HUES6 (cell line): ENCODE results near the gene TRAF3IP3.

Experiments
- H3K27ac ChIP-seq: 2 replicates; pipeline ENCODE4 v1.7.0; 2013; ENCODE audit warnings: low read depth, mild to moderate bottlenecking, low read length, inconsistent platforms
- H3K27me3 ChIP-seq: 2 replicates; pipeline ENCODE4 v1.6.1; 2013; ENCODE audit warnings: low read length; ENCODE audit not compliant: control insufficient read depth, insufficient read depth
- H3K36me3 ChIP-seq: 2 replicates; pipeline ENCODE4 v1.6.1; 2013; ENCODE audit warnings: low read length; ENCODE audit not compliant: control insufficient read depth, insufficient read depth
- H3K4me1 ChIP-seq: 2 replicates; pipeline ENCODE4 v1.6.1; 2013; ENCODE audit warnings: low read length; ENCODE audit not compliant: control insufficient read depth, insufficient read depth
- H3K4me3 ChIP-seq: 2 replicates; pipeline ENCODE4 v1.5.1; 2013; ENCODE audit warnings: low read depth, low read length
- H3K9ac ChIP-seq: one replicate; pipeline ENCODE4 v1.6.1; 2013; ENCODE audit warnings: mild to moderate bottlenecking, low read length
- H3K9me3 ChIP-seq: 2 replicates; pipeline ENCODE4 v1.6.1; 2013; ENCODE audit warnings: low read depth, low read length; ENCODE audit not compliant: control insufficient read depth, insufficient read depth

Gene TRAF3IP3

DNA sequence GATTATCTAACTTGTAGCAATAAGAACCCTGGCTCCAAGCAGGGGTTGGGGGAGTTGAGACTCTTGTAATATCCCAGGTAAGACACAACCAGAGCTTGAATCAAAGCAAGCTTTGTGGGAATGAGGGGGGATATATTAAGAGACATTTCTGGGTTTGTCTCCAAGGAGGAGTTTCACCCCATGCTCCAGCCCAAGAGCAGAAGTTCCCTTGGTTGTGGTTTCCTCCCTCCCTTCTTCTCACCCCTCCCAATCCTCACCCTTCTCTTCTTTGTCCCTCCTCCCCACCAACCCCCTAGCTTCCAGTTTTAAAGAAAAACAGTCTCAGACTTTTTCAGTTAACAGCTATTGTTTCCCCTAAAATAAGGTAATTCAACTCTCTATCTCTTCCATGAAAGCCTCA lies 11.9 kb downstream of the TRAF3IP3 start:
- Histone ChIP-seq H3K4me3 (no peak overlapping the region), H3K9ac (no peak overlapping the region), H3K9me3 (peaks cover 8% of the 10 kb centered on the region; the same call in 1 of the 2 replicates)

GRCh38 chr1:209768354-209768774 lies 12.5 kb downstream of the TRAF3IP3 start:
- no peak overlapping the region for H3K9ac ChIP-seq
- no peak overlapping the region for H3K4me3 ChIP-seq
- H3K9me3 ChIP-seq = peaks cover 8% of the 10 kb centered on the region; the same call in 1 of the 2 replicates
- no peaks in the 10 kb centered on the region for H3K27me3 ChIP-seq
- no peaks in the 10 kb centered on the region for H3K36me3 ChIP-seq
- H3K4me1 ChIP-seq = 0 out of 2 replicates have a peak, but pooled peaks cover 8% of the 10 kb centered on the region
- no peak overlapping the region for H3K27ac ChIP-seq

More for the DNA sequence above, 11.9 kb downstream of the TRAF3IP3 start:
- Histone ChIP-seq H3K27ac (no peak overlapping the region), H3K27me3 (no peaks in the 10 kb centered on the region), H3K4me1 (0 out of 2 replicates have a peak, but pooled peaks cover 8% of the 10 kb centered on the region), H3K36me3 (no peaks in the 10 kb centered on the region)

DNA sequence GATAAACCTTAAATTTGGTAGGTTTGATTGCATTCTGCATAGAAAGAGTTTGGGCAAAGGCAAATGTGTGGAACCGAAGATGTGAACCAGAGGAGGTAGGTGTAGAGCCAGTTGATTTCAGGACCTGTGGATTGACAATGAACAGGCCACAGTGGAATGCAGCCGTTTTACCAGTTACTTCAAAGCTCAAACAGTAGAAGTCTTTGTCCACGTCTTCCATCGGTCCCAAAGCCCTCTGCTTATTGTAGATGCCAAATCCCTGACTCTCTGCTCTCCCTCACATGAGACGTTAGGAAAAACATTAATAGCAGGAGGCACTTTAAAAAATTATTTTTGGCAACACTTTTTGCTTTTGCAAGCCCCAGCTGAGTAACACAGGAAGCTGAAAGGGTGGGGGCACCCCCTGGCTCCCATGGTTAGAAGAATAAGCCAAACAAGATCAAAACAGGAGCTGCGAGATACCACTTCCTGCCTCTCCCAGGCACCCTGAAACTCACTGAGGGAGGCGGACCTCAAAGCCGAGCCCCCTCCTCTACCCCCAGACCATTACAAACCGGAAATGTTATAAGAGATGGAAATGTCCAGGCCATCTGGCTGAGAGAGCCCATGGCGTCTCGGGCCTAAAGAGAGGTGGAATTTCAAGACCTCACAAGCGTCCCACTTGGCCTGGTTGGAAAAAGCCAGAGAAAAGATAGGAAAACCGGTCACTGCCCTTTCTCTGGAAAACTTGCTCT lies 13.5 kb downstream of the TRAF3IP3 start:
- Histone ChIP-seq H3K27me3 (no peaks in the 10 kb centered on the region), H3K9me3 (peaks cover 8% of the 10 kb centered on the region; the same call in 1 of the 2 replicates), H3K36me3 (no peaks in the 10 kb centered on the region), H3K9ac (no peak overlapping the region), H3K4me1 (0 out of 2 replicates have a peak, but pooled peaks cover 8% of the 10 kb centered on the region), H3K27ac (no peak overlapping the region), H3K4me3 (no peak overlapping the region)

DNA sequence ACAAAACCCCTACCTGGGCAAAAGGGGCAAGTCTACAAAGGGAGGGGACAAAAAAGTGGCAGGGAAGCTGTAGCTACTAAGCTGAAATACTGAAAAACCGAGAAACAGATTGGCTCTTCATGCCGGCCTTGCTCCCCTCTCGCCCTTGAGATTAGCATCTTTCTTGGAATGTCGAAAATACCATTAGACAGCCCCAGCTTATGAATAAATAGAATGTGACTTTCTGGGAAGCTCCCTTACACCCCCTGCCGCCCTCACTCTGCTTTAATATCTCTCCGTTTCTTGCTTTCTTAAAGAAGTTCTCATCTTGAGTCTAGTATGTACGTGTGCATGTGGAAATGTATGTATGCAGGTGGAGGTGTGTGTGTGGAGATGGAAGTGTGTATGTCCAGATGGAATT lies 14.1 kb downstream of the TRAF3IP3 start:
- H3K9me3 ChIP-seq = peaks cover 8% of the 10 kb centered on the region; the same call in 1 of the 2 replicates
- H3K27me3 ChIP-seq = no peaks in the 10 kb centered on the region
- 0 out of 2 replicates have a peak, but pooled peaks cover 8% of the 10 kb centered on the region for H3K4me1 ChIP-seq
- no peak overlapping the region for H3K4me3 ChIP-seq
- no peaks in the 10 kb centered on the region for H3K36me3 ChIP-seq
- H3K9ac ChIP-seq = no peak overlapping the region
- no peak overlapping the region for H3K27ac ChIP-seq

- 0 out of 2 replicates have a peak, but pooled peaks cover 8% of the 10 kb centered on the region for H3K4me1 ChIP-seq
- H3K27ac ChIP-seq = no peak overlapping the region
- H3K4me3 ChIP-seq = no peak overlapping the region
- H3K27me3 ChIP-seq = no peaks in the 10 kb centered on the region
- no peak overlapping the region for H3K9ac ChIP-seq
- peaks cover 8% of the 10 kb centered on the region; the same call in 1 of the 2 replicates for H3K9me3 ChIP-seq
- no peaks in the 10 kb centered on the region for H3K36me3 ChIP-seq
Measured at GRCh38 chr1:209770636-209771415, 15.0 kb downstream of the TRAF3IP3 start.

DNA sequence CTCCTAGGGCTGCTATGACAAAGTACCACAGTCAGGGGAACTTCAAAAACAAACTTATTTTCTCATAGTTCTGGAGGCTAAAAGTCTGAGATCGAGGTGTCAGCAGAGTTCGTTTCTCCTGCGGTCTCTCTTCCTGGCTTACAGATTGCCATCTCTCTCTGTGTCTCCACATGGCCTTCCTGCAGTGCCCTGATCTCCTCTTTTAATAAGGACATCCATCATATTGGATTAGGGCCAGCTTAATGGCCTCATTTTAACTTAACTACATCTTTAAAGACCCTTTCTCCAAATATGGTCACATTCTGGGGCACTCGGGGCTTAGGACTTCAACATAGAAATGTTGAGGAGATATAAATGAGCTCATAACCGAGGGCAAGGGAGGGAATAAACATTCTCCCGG lies 16.3 kb downstream of the TRAF3IP3 start:
- Histone ChIP-seq H3K9ac (no peak overlapping the region), H3K36me3 (no peaks in the 10 kb centered on the region), H3K4me3 (no peak overlapping the region), H3K9me3 (peaks cover 8% of the 10 kb centered on the region; the same call in 1 of the 2 replicates), H3K27me3 (no peaks in the 10 kb centered on the region), H3K27ac (no peak overlapping the region), H3K4me1 (0 out of 2 replicates have a peak, but pooled peaks cover 8% of the 10 kb centered on the region)

GRCh38 chr1:209774592-209774991 lies 18.7 kb downstream of the TRAF3IP3 start:
- Histone ChIP-seq H3K27ac (no peak overlapping the region), H3K36me3 (no peaks in the 10 kb centered on the region), H3K9ac (no peak overlapping the region), H3K9me3 (peaks cover 8% of the 10 kb centered on the region; the same call in 1 of the 2 replicates), H3K4me3 (no peak overlapping the region), H3K27me3 (no peaks in the 10 kb centered on the region), H3K4me1 (0 out of 2 replicates have a peak, but pooled peaks cover 3% of the 10 kb centered on the region)

- Histone ChIP-seq H3K36me3 (no peaks in the 10 kb centered on the region), H3K9me3 (peaks cover 8% of the 10 kb centered on the region; the same call in 1 of the 2 replicates), H3K4me3 (no peak overlapping the region), H3K9ac (no peak overlapping the region), H3K27me3 (no peaks in the 10 kb centered on the region), H3K27ac (no peak overlapping the region), H3K4me1 (no peaks in the 10 kb centered on the region)
Measured at GRCh38 chr1:209775678-209776077, 19.8 kb downstream of the TRAF3IP3 start.

DNA sequence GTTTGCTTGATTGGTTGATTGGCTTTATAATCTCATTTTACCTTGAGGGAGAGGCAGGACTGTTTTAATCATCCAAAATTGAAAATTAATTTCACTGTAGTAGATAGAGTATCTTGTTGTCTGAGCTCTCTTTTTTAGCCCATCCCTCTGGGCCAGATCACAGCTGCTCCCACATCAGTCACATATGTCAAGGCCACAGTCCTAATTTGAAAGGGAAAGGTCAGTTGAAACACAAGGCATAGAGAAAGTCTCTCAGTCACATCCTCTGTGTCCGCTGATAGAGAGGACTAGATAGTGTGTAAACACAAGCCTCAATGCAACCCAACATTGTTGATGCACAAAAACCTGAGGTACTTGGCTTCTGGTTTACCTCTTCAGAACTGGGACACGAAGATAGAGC lies 21.7 kb downstream of the TRAF3IP3 start:
- Histone ChIP-seq H3K27me3 (no peaks in the 10 kb centered on the region), H3K4me1 (no peaks in the 10 kb centered on the region), H3K9me3 (no peaks in the 10 kb centered on the region), H3K9ac (no peak overlapping the region), H3K36me3 (0 out of 2 replicates have a peak, but pooled peaks cover 1% of the 10 kb centered on the region), H3K4me3 (no peak overlapping the region), H3K27ac (no peak overlapping the region)

DNA sequence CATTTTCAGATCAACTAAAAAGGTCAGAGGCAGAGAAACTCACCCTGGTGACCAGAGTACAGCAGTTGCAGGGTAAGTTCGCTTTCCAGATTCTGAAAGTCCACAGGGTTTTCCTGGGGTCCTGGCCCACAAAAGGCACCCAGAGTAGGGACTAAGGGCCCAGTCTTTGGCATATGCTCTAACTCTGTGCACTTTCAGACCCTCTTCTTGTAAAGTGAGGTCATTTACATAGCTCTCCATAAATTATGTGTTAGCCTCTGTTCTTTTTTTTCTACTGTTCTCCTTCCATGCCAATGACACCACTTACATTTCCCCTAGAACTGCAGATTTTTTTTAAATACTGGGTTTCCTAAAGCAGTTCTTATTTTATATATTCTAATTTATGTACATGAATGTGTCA lies 22.2 kb downstream of the TRAF3IP3 start:
- Histone ChIP-seq H3K9ac (no peak overlapping the region), H3K27me3 (no peaks in the 10 kb centered on the region), H3K9me3 (no peaks in the 10 kb centered on the region), H3K4me3 (no peak overlapping the region), H3K27ac (no peak overlapping the region), H3K4me1 (no peaks in the 10 kb centered on the region), H3K36me3 (peaks cover 6% of the 10 kb centered on the region)

GRCh38 chr1:209780268-209780667 lies 24.4 kb downstream of the TRAF3IP3 start:
- no peak overlapping the region for H3K4me3 ChIP-seq
- H3K36me3 ChIP-seq = peaks cover 6% of the 10 kb centered on the region
- H3K27me3 ChIP-seq = no peaks in the 10 kb centered on the region
- no peaks in the 10 kb centered on the region; the same call in 1 of the 2 replicates for H3K4me1 ChIP-seq
- no peak overlapping the region for H3K9ac ChIP-seq
- H3K27ac ChIP-seq = no peak overlapping the region
- H3K9me3 ChIP-seq = no peaks in the 10 kb centered on the region
